ENCODE measurements around the gene TAX1BP1.

TAX1BP1 gene

GRCh38 chr7:27781188-27781587 lies 41.2 kb downstream of the TAX1BP1 start:
- DNase-seq (ENCODE audit: low read depth): no peak

GRCh38 chr7:27782849-27783248 lies 42.9 kb downstream of the TAX1BP1 start:
- DNase-seq (ENCODE audit: low read depth): no peak

- DNase-seq (ENCODE audit: low read depth): no peak
Observed at GRCh38 chr7:27784399-27785053, 44.6 kb downstream of the TAX1BP1 start.

GRCh38 chr7:27788437-27788836 lies 48.5 kb downstream of the TAX1BP1 start:
- DNase-seq (ENCODE audit: low read depth): no peak

GRCh38 chr7:27793780-27794179 lies 53.8 kb downstream of the TAX1BP1 start:
- no peak for DNase-seq (ENCODE audit: low read depth)

GRCh38 chr7:27795977-27796376 lies 56.0 kb downstream of the TAX1BP1 start:
- DNase-seq (ENCODE audit: low read depth): no peak

GRCh38 chr7:27799212-27799611 lies 59.2 kb downstream of the TAX1BP1 start:
- no peak for DNase-seq (ENCODE audit: low read depth)

GRCh38 chr7:27802999-27803398 lies 63.0 kb downstream of the TAX1BP1 start:
- DNase-seq (ENCODE audit: low read depth): no peak

GRCh38 chr7:27804139-27804538 lies 64.2 kb downstream of the TAX1BP1 start:
- no peak for DNase-seq (ENCODE audit: low read depth)

GRCh38 chr7:27808626-27809025 lies 68.7 kb downstream of the TAX1BP1 start:
- DNase-seq (ENCODE audit: low read depth): no peak

- no peak for DNase-seq (ENCODE audit: low read depth)
Observed at GRCh38 chr7:27810186-27810585, 70.2 kb downstream of the TAX1BP1 start.

GRCh38 chr7:27812706-27813105 lies 72.7 kb downstream of the TAX1BP1 start:
- DNase-seq (ENCODE audit: low read depth): no peak

- DNase-seq (ENCODE audit: low read depth): no peak
Observed at GRCh38 chr7:27822245-27822644, 82.3 kb downstream of the TAX1BP1 start.

GRCh38 chr7:27825891-27826290 lies 85.9 kb downstream of the TAX1BP1 start:
- DNase-seq (ENCODE audit: low read depth): no peak

- no peak for DNase-seq (ENCODE audit: low read depth)
Observed at GRCh38 chr7:27826357-27826756, 86.4 kb downstream of the TAX1BP1 start.

- DNase-seq (ENCODE audit: low read depth): no peak
Observed at GRCh38 chr7:27834179-27834921, 94.4 kb downstream of the TAX1BP1 start.

- DNase-seq (ENCODE audit: low read depth): no peak
Observed at GRCh38 chr7:27835376-27835775, 95.4 kb downstream of the TAX1BP1 start.

GRCh38 chr7:27836536-27836935 lies 96.6 kb downstream of the TAX1BP1 start:
- DNase-seq (ENCODE audit: low read depth): no peak

GRCh38 chr7:27839099-27839498 lies 99.1 kb downstream of the TAX1BP1 start:
- no peak for DNase-seq (ENCODE audit: low read depth)

- peak; percentile 16 for DNase-seq (ENCODE audit: low read depth)
Observed at GRCh38 chr7:27840313-27840712, 100.4 kb downstream of the TAX1BP1 start.

- DNase-seq (ENCODE audit: low read depth): no peak
Observed at GRCh38 chr7:27840760-27841364, 100.9 kb downstream of the TAX1BP1 start.

- DNase-seq (ENCODE audit: low read depth): no peak
Observed at GRCh38 chr7:27842094-27842692, 102.2 kb downstream of the TAX1BP1 start.

- no peak for DNase-seq (ENCODE audit: low read depth)
Observed at GRCh38 chr7:27842851-27843250, 102.9 kb downstream of the TAX1BP1 start.
